ENCODE results near the gene LGALS1.

The LGALS1 gene

GRCh38 chr22:37647928-37648327, 27.5 kb upstream of the LGALS1 start:
- Histone ChIP-seq H3F3A (ENCODE audit: insufficient read depth, low read length) (no peaks in the 10 kb centered on the region), H4K20me1 (ENCODE audit: insufficient read depth, low read length) (no peaks in the 10 kb centered on the region), H3K9me3 (replicated peaks; ENCODE audit: insufficient read depth, low read length) (no peaks in the 10 kb centered on the region), H3K4me3 (ENCODE audit: low read length) (no peak overlapping the region), H3K9me2 (replicated peaks; ENCODE audit: insufficient read depth, low read length) (no peaks in the 10 kb centered on the region), H3K4me1 (ENCODE audit: low read length) (no peaks in the 10 kb centered on the region; the same call in 1 of the 2 replicates), H3K4me2 (ENCODE audit: low read depth, low read length) (no peak overlapping the region), H3K36me3 (replicated peaks; ENCODE audit: insufficient read depth, low read length) (no peaks in the 10 kb centered on the region), H2AFZ (ENCODE audit: low read length) (no peak overlapping the region), H3K79me2 (ENCODE audit: low read length) (no peaks in the 10 kb centered on the region), H3K27ac (ENCODE audit: low read length) (no peak overlapping the region), H3K27me3 (replicated peaks; ENCODE audit: insufficient read depth, low read length) (no peaks in the 10 kb centered on the region), H3K9ac (ENCODE audit: low read length) (no peak overlapping the region)
- TF ChIP-seq EZH2phosphoT487 (IDR thresholded peaks at IDR 0.05; ENCODE audit: low read length) (no peak), EZH2 (optimal IDR thresholded peaks at IDR 0.05; ENCODE audit: low read depth, low read length) (no peak)
- TF ChIP-seq, protein P1, sequence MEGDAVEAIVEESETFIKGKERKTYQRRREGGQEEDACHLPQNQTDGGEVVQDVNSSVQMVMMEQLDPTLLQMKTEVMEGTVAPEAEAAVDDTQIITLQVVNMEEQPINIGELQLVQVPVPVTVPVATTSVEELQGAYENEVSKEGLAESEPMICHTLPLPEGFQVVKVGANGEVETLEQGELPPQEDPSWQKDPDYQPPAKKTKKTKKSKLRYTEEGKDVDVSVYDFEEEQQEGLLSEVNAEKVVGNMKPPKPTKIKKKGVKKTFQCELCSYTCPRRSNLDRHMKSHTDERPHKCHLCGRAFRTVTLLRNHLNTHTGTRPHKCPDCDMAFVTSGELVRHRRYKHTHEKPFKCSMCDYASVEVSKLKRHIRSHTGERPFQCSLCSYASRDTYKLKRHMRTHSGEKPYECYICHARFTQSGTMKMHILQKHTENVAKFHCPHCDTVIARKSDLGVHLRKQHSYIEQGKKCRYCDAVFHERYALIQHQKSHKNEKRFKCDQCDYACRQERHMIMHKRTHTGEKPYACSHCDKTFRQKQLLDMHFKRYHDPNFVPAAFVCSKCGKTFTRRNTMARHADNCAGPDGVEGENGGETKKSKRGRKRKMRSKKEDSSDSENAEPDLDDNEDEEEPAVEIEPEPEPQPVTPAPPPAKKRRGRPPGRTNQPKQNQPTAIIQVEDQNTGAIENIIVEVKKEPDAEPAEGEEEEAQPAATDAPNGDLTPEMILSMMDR (IDR thresholded peaks at IDR 0.05; ENCODE audit: low read length): no peak
- no peak for DNase-seq

GRCh38 chr22:37650463-37651136, 24.8 kb upstream of the LGALS1 start:
- Histone ChIP-seq H3K27me3 (replicated peaks; ENCODE audit: insufficient read depth, low read length) (no peaks in the 10 kb centered on the region), H3F3A (ENCODE audit: insufficient read depth, low read length) (no peaks in the 10 kb centered on the region), H3K79me2 (ENCODE audit: low read length) (no peaks in the 10 kb centered on the region), H3K9me3 (replicated peaks; ENCODE audit: insufficient read depth, low read length) (no peaks in the 10 kb centered on the region), H3K27ac (ENCODE audit: low read length) (no peak overlapping the region), H3K9me2 (replicated peaks; ENCODE audit: insufficient read depth, low read length) (no peaks in the 10 kb centered on the region), H2AFZ (ENCODE audit: low read length) (no peak overlapping the region), H3K4me1 (ENCODE audit: low read length) (no peaks in the 10 kb centered on the region), H3K36me3 (replicated peaks; ENCODE audit: insufficient read depth, low read length) (no peaks in the 10 kb centered on the region), H3K4me2 (ENCODE audit: low read depth, low read length) (no peak overlapping the region), H3K4me3 (ENCODE audit: low read length) (no peak overlapping the region), H4K20me1 (ENCODE audit: insufficient read depth, low read length) (no peaks in the 10 kb centered on the region), H3K9ac (ENCODE audit: low read length) (no peak overlapping the region)
- no peak for TF ChIP-seq EZH2phosphoT487 (IDR thresholded peaks at IDR 0.05; ENCODE audit: low read length)
- no peak for TF ChIP-seq EZH2 (optimal IDR thresholded peaks at IDR 0.05; ENCODE audit: low read depth, low read length)
- TF ChIP-seq, protein P1 (IDR thresholded peaks at IDR 0.05; ENCODE audit: low read length): no peak
- DNase-seq: no peak

- Histone ChIP-seq H3K27me3 (replicated peaks; ENCODE audit: insufficient read depth, low read length) (no peaks in the 10 kb centered on the region), H3K9me2 (replicated peaks; ENCODE audit: insufficient read depth, low read length) (no peaks in the 10 kb centered on the region), H3K4me1 (ENCODE audit: low read length) (peaks cover 4% of the 10 kb centered on the region), H4K20me1 (ENCODE audit: insufficient read depth, low read length) (no peaks in the 10 kb centered on the region), H3K9ac (ENCODE audit: low read length) (no peak overlapping the region), H3K4me3 (ENCODE audit: low read length) (no peak overlapping the region), H3K79me2 (ENCODE audit: low read length) (peaks cover 7% of the 10 kb centered on the region), H3F3A (ENCODE audit: insufficient read depth, low read length) (0 out of 2 replicates have a peak, but pooled peaks cover 7% of the 10 kb centered on the region), H2AFZ (ENCODE audit: low read length) (no peak overlapping the region), H3K9me3 (replicated peaks; ENCODE audit: insufficient read depth, low read length) (no peaks in the 10 kb centered on the region), H3K27ac (ENCODE audit: low read length) (no peak overlapping the region), H3K36me3 (replicated peaks; ENCODE audit: insufficient read depth, low read length) (no peaks in the 10 kb centered on the region), H3K4me2 (ENCODE audit: low read depth, low read length) (no peak overlapping the region)
- no peak for DNase-seq
- TF ChIP-seq, protein P1 (IDR thresholded peaks at IDR 0.05; ENCODE audit: low read length): no peak
- TF ChIP-seq EZH2 (optimal IDR thresholded peaks at IDR 0.05; ENCODE audit: low read depth, low read length) (no peak), EZH2phosphoT487 (IDR thresholded peaks at IDR 0.05; ENCODE audit: low read length) (no peak)
These were observed 20.7 kb upstream of the LGALS1 start for GRCh38 chr22:37654563-37655251.

Data from MM.1S (cell line).